PC-3 (cell line): ENCODE measurements around the gene CCDC178.

ENCODE experiments used
- EZH2 ChIP-seq: fragments of 300-600 bp; sonication (generic); IDR thresholded peaks from one replicate; pipeline ENCODE4 v1.6.1; 2017; ENCODE audit warnings: antibody characterized with exemption, mild to moderate bottlenecking, low read length; ENCODE audit not compliant: unreplicated experiment
- TF ChIP-seq, protein P1 (sequence below): fragments of 300-600 bp; sonication (generic); conservative IDR thresholded peaks from 2 replicates; pipeline ENCODE4 v1.5.1; 2017; ENCODE audit warnings: antibody characterized with exemption, low read depth, mild to moderate bottlenecking, low read length

DNA sequence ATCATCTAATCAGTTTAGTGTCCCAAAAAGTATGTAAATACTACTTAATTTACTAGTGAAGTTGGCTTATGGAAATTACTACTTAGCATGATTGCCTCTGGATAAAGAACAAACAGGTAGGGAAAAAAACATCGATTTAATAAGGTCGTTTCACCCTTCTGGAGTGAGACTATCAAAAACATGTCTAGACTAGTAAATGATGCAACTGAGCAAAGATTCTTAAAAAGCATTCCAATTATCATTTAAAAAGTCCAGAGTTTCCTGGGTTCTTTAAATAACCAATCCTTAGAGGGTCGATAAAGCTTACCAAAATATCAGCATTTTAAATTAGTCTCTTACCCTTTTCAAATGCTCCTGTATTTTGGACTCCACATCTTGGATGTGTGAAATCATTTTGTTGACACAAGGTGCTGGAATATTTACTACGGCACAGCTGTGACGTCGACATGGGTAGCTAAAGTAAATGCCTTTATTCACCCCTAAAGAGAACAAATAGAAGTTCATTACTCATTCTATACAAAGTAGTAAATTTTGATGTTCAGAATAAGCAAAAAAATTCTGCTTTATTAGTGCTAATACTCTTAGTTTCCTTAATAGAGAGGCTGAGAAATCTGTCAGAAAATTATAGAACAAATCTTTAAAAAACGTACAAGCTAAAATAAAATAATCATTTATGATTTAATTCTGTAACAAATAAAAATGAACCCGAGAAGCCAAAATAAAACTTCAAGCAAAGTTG lies 70.6 kb downstream of the CCDC178 start:
- TF ChIP-seq, protein P1, sequence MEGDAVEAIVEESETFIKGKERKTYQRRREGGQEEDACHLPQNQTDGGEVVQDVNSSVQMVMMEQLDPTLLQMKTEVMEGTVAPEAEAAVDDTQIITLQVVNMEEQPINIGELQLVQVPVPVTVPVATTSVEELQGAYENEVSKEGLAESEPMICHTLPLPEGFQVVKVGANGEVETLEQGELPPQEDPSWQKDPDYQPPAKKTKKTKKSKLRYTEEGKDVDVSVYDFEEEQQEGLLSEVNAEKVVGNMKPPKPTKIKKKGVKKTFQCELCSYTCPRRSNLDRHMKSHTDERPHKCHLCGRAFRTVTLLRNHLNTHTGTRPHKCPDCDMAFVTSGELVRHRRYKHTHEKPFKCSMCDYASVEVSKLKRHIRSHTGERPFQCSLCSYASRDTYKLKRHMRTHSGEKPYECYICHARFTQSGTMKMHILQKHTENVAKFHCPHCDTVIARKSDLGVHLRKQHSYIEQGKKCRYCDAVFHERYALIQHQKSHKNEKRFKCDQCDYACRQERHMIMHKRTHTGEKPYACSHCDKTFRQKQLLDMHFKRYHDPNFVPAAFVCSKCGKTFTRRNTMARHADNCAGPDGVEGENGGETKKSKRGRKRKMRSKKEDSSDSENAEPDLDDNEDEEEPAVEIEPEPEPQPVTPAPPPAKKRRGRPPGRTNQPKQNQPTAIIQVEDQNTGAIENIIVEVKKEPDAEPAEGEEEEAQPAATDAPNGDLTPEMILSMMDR = no peak
- no peak for TF ChIP-seq EZH2
